ENCODE data around the gene STXBP6.

GRCh38 chr14:25086821-25087396 is 37.0 kb upstream of the STXBP6 start:
- TF ChIP-seq CTCF (IDR thresholded peaks at IDR 0.05) (no peak), POLR2A (IDR thresholded peaks at IDR 0.05) (no peak)
